NT2/D1 (cell line): ENCODE measurements around the gene EOMES.

Experiments
- YY1 ChIP-seq: IDR thresholded peaks from 2 replicates; pipeline ENCODE4 v1.6.1; 2011; ENCODE audit not compliant: insufficient read length, insufficient read depth
- ZNF274 ChIP-seq: IDR thresholded peaks from 2 replicates; pipeline ENCODE4 v1.6.1; 2011; ENCODE audit warnings: mild to moderate bottlenecking, low read depth, low read length

- TF ChIP-seq YY1 = no peak
- TF ChIP-seq ZNF274 = no peak
Observed at GRCh38 chr3:27714146-27714526, 8.0 kb downstream of the EOMES start.
